Muscle layer of colon (tissue), 2 donors: ENCODE measurements around the gene ARHGEF1.

Experiments
- H3K27ac ChIP-seq: one replicate; pipeline ENCODE4 v1.7.0; 2013; ENCODE audit warnings: low read depth, mild to moderate bottlenecking, low read length, moderate library complexity
- H3K27me3 ChIP-seq, 2 donors: one replicate each; pipeline ENCODE4 v1.7.0; 2013; ENCODE audit warnings: low read length in 2 of 2, mild to moderate bottlenecking in 2 of 2; ENCODE audit not compliant: insufficient read depth in 2 of 2, control insufficient read depth in 1 of 2
- H3K36me3 ChIP-seq: one replicate; pipeline ENCODE4 v1.7.0; 2013; ENCODE audit warnings: mild to moderate bottlenecking, low read length; ENCODE audit not compliant: insufficient read depth
- H3K4me1 ChIP-seq: one replicate; pipeline ENCODE4 v1.7.0; 2013; ENCODE audit warnings: mild to moderate bottlenecking, low read length; ENCODE audit not compliant: insufficient read depth
- H3K4me3 ChIP-seq, 2 donors: one replicate each; pipeline ENCODE4 v1.7.0; 2013; ENCODE audit warnings: low read length in 2 of 2, low read depth in 1 of 2, mild to moderate bottlenecking in 1 of 2, moderate library complexity in 1 of 2
- H3K9ac ChIP-seq: one replicate; pipeline ENCODE4 v1.7.0; 2013; ENCODE audit warnings: low read length
- H3K9me3 ChIP-seq: one replicate; pipeline ENCODE4 v1.7.0; 2013; ENCODE audit warnings: mild to moderate bottlenecking, low read length
- donor health status: abdominal sarcoma.
- donor health status: Adenocarcinoma of cecum.

ARHGEF1 gene

GRCh38 chr19:41888926-41889325 lies 5.9 kb downstream of the ARHGEF1 start:
- H3K27me3 ChIP-seq: no peaks in the 10 kb centered on the region
- H3K9ac ChIP-seq: no peak overlapping the region
- H3K36me3 ChIP-seq: peaks cover 6% of the 10 kb centered on the region
- H3K27ac ChIP-seq: no peak overlapping the region
- no peaks in the 10 kb centered on the region for H3K9me3 ChIP-seq
- H3K4me1 ChIP-seq: peaks cover 7% of the 10 kb centered on the region
- no peak overlapping the region for H3K4me3 ChIP-seq

GRCh38 chr19:41889896-41890295 lies 6.9 kb downstream of the ARHGEF1 start:
- H3K4me3 ChIP-seq: no peak overlapping the region
- H3K27me3 ChIP-seq: no peaks in the 10 kb centered on the region
- H3K9me3 ChIP-seq: no peaks in the 10 kb centered on the region
- H3K27ac ChIP-seq: no peak overlapping the region
- peaks cover 2% of the 10 kb centered on the region for H3K4me1 ChIP-seq
- H3K36me3 ChIP-seq: peaks cover 12% of the 10 kb centered on the region
- H3K9ac ChIP-seq: no peak overlapping the region

GRCh38 chr19:41890936-41891335 lies 8.0 kb downstream of the ARHGEF1 start:
- H3K27me3 ChIP-seq: no peaks in the 10 kb centered on the region
- no peak overlapping the region for H3K27ac ChIP-seq
- H3K4me1 ChIP-seq: no peaks in the 10 kb centered on the region
- H3K36me3 ChIP-seq: peaks cover 20% of the 10 kb centered on the region
- H3K9me3 ChIP-seq: no peaks in the 10 kb centered on the region
- H3K9ac ChIP-seq: no peak overlapping the region
- no peak overlapping the region for H3K4me3 ChIP-seq

- Histone ChIP-seq H3K27ac (no peak overlapping the region), H3K4me3 (no peak overlapping the region), H3K9me3 (no peaks in the 10 kb centered on the region), H3K27me3 (no peaks in the 10 kb centered on the region), H3K4me1 (no peaks in the 10 kb centered on the region), H3K36me3 (peaks cover 23% of the 10 kb centered on the region), H3K9ac (no peak overlapping the region)
Observed at GRCh38 chr19:41892173-41892902, 9.4 kb downstream of the ARHGEF1 start.

GRCh38 chr19:41893899-41894298 lies 10.9 kb downstream of the ARHGEF1 start:
- Histone ChIP-seq H3K27me3 (no peaks in the 10 kb centered on the region), H3K9me3 (no peaks in the 10 kb centered on the region), H3K27ac (no peak overlapping the region), H3K36me3 (peaks cover 33% of the 10 kb centered on the region), H3K4me1 (no peaks in the 10 kb centered on the region), H3K9ac (no peak overlapping the region), H3K4me3 (no peak overlapping the region)

- Histone ChIP-seq H3K9me3 (no peaks in the 10 kb centered on the region), H3K4me1 (no peaks in the 10 kb centered on the region), H3K4me3 (no peak overlapping the region), H3K27ac (no peak overlapping the region), H3K27me3 (no peaks in the 10 kb centered on the region), H3K36me3 (peaks cover 29% of the 10 kb centered on the region), H3K9ac (no peak overlapping the region)
Observed at GRCh38 chr19:41894350-41894749, 11.4 kb downstream of the ARHGEF1 start.

GRCh38 chr19:41895745-41896580 lies 13.0 kb downstream of the ARHGEF1 start:
- no peaks in the 10 kb centered on the region for H3K27me3 ChIP-seq
- no peak overlapping the region for H3K27ac ChIP-seq
- H3K9me3 ChIP-seq: no peaks in the 10 kb centered on the region
- peaks cover 32% of the 10 kb centered on the region for H3K36me3 ChIP-seq
- no peak overlapping the region for H3K9ac ChIP-seq
- no peak overlapping the region for H3K4me3 ChIP-seq
- H3K4me1 ChIP-seq: no peaks in the 10 kb centered on the region

GRCh38 chr19:41896581-41896942 lies 13.6 kb downstream of the ARHGEF1 start:
- Histone ChIP-seq H3K27ac (no peak overlapping the region), H3K27me3 (no peaks in the 10 kb centered on the region), H3K4me3 (no peak overlapping the region), H3K9ac (no peak overlapping the region), H3K36me3 (peaks cover 32% of the 10 kb centered on the region), H3K4me1 (no peaks in the 10 kb centered on the region), H3K9me3 (no peaks in the 10 kb centered on the region)

GRCh38 chr19:41897181-41897580 lies 14.2 kb downstream of the ARHGEF1 start:
- H3K4me3 ChIP-seq: no peak overlapping the region
- H3K4me1 ChIP-seq: no peaks in the 10 kb centered on the region
- no peak overlapping the region for H3K27ac ChIP-seq
- no peaks in the 10 kb centered on the region for H3K9me3 ChIP-seq
- no peak overlapping the region for H3K9ac ChIP-seq
- H3K27me3 ChIP-seq: no peaks in the 10 kb centered on the region
- H3K36me3 ChIP-seq: peaks cover 38% of the 10 kb centered on the region

GRCh38 chr19:41897820-41898219 lies 14.8 kb downstream of the ARHGEF1 start:
- no peaks in the 10 kb centered on the region for H3K27me3 ChIP-seq
- no peak overlapping the region for H3K4me3 ChIP-seq
- H3K36me3 ChIP-seq: peaks cover 43% of the 10 kb centered on the region

GRCh38 chr19:41898235-41898634 lies 15.3 kb downstream of the ARHGEF1 start:
- no peak overlapping the region for H3K27ac ChIP-seq
- H3K36me3 ChIP-seq: peaks cover 47% of the 10 kb centered on the region
- H3K4me3 ChIP-seq: no peak overlapping the region
- H3K27me3 ChIP-seq: no peaks in the 10 kb centered on the region
- no peak overlapping the region for H3K9ac ChIP-seq
- H3K4me1 ChIP-seq: no peaks in the 10 kb centered on the region
- no peaks in the 10 kb centered on the region for H3K9me3 ChIP-seq

More at GRCh38 chr19:41897820-41898219, 14.8 kb downstream of the ARHGEF1 start:
- H3K9ac ChIP-seq: no peak overlapping the region
- no peak overlapping the region for H3K27ac ChIP-seq
- no peaks in the 10 kb centered on the region for H3K4me1 ChIP-seq
- H3K9me3 ChIP-seq: no peaks in the 10 kb centered on the region
